Measurements from ENCODE around the gene GGA2. TPM values are rescaled to one million over a fixed set of nuclear protein-coding genes. Genes with fewer than 3 reads are reported as not detected.

Gene GGA2
- total RNA-seq, 2 experiments from 2014 or later: 91.0 to 96.9 TPM

- H3K36me3 Mint-ChIP-seq (ENCODE audit: low read depth): peaks cover 28% of the 10 kb centered on the region
- H3K27me3 Mint-ChIP-seq: no peaks in the 10 kb centered on the region
- no peak overlapping the region for H3K27ac Mint-ChIP-seq
- intact Hi-C loops (cut with micrococcal nuclease): no loop called here
- peaks cover 11% of the 10 kb centered on the region for H3K4me1 Mint-ChIP-seq (ENCODE audit: low read depth)
- TF ChIP-seq, protein P1, sequence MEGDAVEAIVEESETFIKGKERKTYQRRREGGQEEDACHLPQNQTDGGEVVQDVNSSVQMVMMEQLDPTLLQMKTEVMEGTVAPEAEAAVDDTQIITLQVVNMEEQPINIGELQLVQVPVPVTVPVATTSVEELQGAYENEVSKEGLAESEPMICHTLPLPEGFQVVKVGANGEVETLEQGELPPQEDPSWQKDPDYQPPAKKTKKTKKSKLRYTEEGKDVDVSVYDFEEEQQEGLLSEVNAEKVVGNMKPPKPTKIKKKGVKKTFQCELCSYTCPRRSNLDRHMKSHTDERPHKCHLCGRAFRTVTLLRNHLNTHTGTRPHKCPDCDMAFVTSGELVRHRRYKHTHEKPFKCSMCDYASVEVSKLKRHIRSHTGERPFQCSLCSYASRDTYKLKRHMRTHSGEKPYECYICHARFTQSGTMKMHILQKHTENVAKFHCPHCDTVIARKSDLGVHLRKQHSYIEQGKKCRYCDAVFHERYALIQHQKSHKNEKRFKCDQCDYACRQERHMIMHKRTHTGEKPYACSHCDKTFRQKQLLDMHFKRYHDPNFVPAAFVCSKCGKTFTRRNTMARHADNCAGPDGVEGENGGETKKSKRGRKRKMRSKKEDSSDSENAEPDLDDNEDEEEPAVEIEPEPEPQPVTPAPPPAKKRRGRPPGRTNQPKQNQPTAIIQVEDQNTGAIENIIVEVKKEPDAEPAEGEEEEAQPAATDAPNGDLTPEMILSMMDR (IDR thresholded peaks at IDR 0.05): no peak
- ATAC-seq (no peak), DNase-seq (no peak)
- H3K4me3 Mint-ChIP-seq: no peak overlapping the region
- ChIA-PET POLR2A (interaction anchor here (0.6 to 1.7 kb wide), 4 partner anchors 9 to 65 kb away, joined by 3 to 6 read pairs (median 4); no protein-coding TSS in a partner anchor), CTCF (no interaction called here)
- no peaks in the 10 kb centered on the region for H3K9me3 Mint-ChIP-seq
These were observed 14.6 kb downstream of the GGA2 start for GRCh38 chr16:23495671-23496070.

DNA sequence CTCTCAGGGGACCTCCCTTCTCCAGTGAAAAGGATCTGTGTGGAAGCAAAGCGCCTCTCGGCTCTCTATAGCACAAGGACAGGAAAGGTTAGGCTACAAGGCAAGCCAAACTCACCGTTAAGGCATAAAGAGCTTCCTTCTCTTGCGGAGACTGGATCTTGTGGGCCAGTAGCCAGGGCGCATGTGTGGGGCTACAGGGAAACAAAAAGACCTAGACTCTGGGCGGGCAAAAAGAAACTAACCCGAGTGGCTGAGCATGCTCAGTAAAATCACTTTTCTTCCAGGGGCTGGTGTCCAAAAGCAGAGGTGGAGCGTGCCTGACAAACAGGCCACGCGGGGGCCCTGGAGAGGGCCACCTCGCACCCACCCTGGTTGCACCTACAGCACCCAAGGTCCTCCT, 16.1 kb downstream of the GGA2 start:
- peaks cover 37% of the 10 kb centered on the region for H3K36me3 Mint-ChIP-seq (ENCODE audit: low read depth)
- TF ChIP-seq, protein P1 (IDR thresholded peaks at IDR 0.05): no peak
- no peaks in the 10 kb centered on the region for H3K27me3 Mint-ChIP-seq
- ChIA-PET CTCF (no interaction called here), POLR2A (interaction anchor here (1.6 kb wide), 1 partner anchor 67 kb away, joined by 4 read pairs; no protein-coding TSS in a partner anchor)
- no peak overlapping the region for H3K4me3 Mint-ChIP-seq
- no peaks in the 10 kb centered on the region for H3K9me3 Mint-ChIP-seq
- H3K27ac Mint-ChIP-seq: no peak overlapping the region
- ATAC-seq: no peak
- H3K4me1 Mint-ChIP-seq (ENCODE audit: low read depth): peaks cover 11% of the 10 kb centered on the region
- intact Hi-C loops (cut with micrococcal nuclease): no loop called here
- DNase-seq: no peak

DNA sequence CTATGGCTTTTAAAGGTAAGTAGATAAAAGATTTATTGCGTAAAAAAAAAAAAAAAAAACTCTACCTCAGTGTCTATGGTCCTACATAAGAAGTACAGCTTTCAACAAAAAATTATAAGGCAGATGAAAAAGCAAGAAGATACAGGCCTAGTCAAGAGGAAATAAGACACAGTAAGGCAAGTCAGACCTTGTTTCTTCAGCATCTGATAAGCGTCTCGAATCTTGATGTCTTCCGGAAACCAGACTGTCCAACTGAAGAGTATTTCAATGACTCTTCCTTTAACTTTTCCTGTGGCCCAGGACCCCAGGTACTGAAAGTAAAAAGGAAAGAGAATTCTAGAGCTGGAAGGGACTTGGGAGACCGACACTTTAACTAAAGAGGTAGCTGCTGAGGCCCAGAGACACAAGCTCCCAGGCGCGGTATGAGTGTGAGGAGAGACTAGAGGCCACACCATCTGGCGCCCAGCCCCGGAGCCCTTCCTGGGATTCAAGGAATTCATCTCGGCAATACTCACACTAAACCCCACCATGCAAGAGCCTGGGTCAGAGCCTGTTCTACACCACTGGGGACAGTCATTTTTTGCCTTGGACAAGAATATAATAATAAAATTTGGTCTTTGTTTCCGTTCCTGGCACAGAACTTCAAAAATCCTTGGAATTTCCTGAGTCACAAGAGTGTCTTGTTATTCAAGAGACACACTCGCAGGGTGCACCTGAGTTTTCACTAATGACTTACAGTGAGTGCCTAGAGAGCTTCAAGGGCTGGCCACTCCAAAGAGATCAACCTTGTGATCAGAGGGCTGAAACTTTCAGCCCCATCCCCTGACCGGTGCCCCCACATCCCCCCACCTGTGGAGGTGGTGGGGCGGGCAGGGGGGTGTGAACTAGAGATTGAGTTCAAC, 18.6 kb downstream of the GGA2 start:
- DNase-seq (no peak), ATAC-seq (no peak)
- H3K4me1 Mint-ChIP-seq (ENCODE audit: low read depth): no peaks in the 10 kb centered on the region
- no peaks in the 10 kb centered on the region for H3K9me3 Mint-ChIP-seq
- no peak overlapping the region for H3K4me3 Mint-ChIP-seq
- ChIA-PET CTCF (interaction anchor here (1.0 to 1.6 kb wide), 3 partner anchors 11 to 20 kb away, joined by 3 to 4 read pairs (median 4); no protein-coding TSS in a partner anchor), POLR2A (interaction anchor here (0.6 to 0.9 kb wide), 4 partner anchors 13 to 276 kb away, joined by 3 read pairs; partner anchors contain the start of gene GGA2)
- H3K27me3 Mint-ChIP-seq: no peaks in the 10 kb centered on the region
- intact Hi-C loops (cut with micrococcal nuclease): no loop called here
- TF ChIP-seq, protein P1 (IDR thresholded peaks at IDR 0.05): no peak
- H3K27ac Mint-ChIP-seq: no peak overlapping the region
- H3K36me3 Mint-ChIP-seq (ENCODE audit: low read depth): peaks cover 41% of the 10 kb centered on the region

GRCh38 chr16:23486480-23486879, 23.8 kb downstream of the GGA2 start:
- no peak overlapping the region for H3K27ac Mint-ChIP-seq
- DNase-seq (no peak), ATAC-seq (no peak)
- TF ChIP-seq, protein P1 (IDR thresholded peaks at IDR 0.05): no peak
- peaks cover 47% of the 10 kb centered on the region for H3K36me3 Mint-ChIP-seq (ENCODE audit: low read depth)
- no peaks in the 10 kb centered on the region for H3K9me3 Mint-ChIP-seq
- H3K4me1 Mint-ChIP-seq (ENCODE audit: low read depth): peaks cover 3% of the 10 kb centered on the region
- CTCF ChIA-PET: no interaction called here
- intact Hi-C loops (cut with micrococcal nuclease): no loop called here
- POLR2A ChIA-PET: no interaction called here
- no peak overlapping the region for H3K4me3 Mint-ChIP-seq
- no peaks in the 10 kb centered on the region for H3K27me3 Mint-ChIP-seq

GRCh38 chr16:23485841-23486240, 24.5 kb downstream of the GGA2 start:
- CTCF ChIA-PET: no interaction called here
- H3K9me3 Mint-ChIP-seq: no peaks in the 10 kb centered on the region
- intact Hi-C loops (cut with micrococcal nuclease): no loop called here
- peaks cover 3% of the 10 kb centered on the region for H3K4me1 Mint-ChIP-seq (ENCODE audit: low read depth)
- H3K4me3 Mint-ChIP-seq: no peak overlapping the region
- POLR2A ChIA-PET: no interaction called here
- TF ChIP-seq, protein P1 (IDR thresholded peaks at IDR 0.05): no peak
- H3K36me3 Mint-ChIP-seq (ENCODE audit: low read depth): peaks cover 46% of the 10 kb centered on the region
- no peak overlapping the region for H3K27ac Mint-ChIP-seq
- ATAC-seq (no peak), DNase-seq (no peak)
- no peaks in the 10 kb centered on the region for H3K27me3 Mint-ChIP-seq

Measured in activated CD8-positive, alpha-beta T cell treated with anti-CD3 and anti-CD28 coated beads for 36 hours (primary cell).